GM23248 (cell line): ENCODE results near the gene RANBP10. TPM values are rescaled to one million over a fixed set of nuclear protein-coding genes. Genes with fewer than 3 reads are reported as not detected.

Experiments used
- DNase-seq: peaks from one replicate; pipeline ENCODE4 v3.0.0-alpha.2; 2015
- H2AFZ ChIP-seq: fragments of 200-600 bp; sonication (generic); 2 replicates; pipeline ENCODE4 v1.6.1; 2016; ENCODE audit warnings: antibody characterized with exemption
- H3F3A ChIP-seq: fragments of 200-600 bp; sonication (generic); 2 replicates; pipeline ENCODE4 v1.6.1; 2016; ENCODE audit warnings: mild to moderate bottlenecking, antibody characterized with exemption, mixed run types; ENCODE audit not compliant: insufficient read depth
- H3K27ac ChIP-seq: fragments of 200-600 bp; sonication (generic); 2 replicates; pipeline ENCODE4 v1.5.1; 2016; ENCODE audit warnings: mild to moderate bottlenecking
- H3K27me3 ChIP-seq: fragments of 200-600 bp; sonication (generic); replicated peaks from 2 replicates; pipeline ENCODE4 v1.6.1; 2016; ENCODE audit warnings: mild to moderate bottlenecking; ENCODE audit not compliant: insufficient read depth
- H3K36me3 ChIP-seq: fragments of 200-600 bp; sonication (generic); 2 replicates; pipeline ENCODE4 v1.6.1; 2016; ENCODE audit warnings: low read depth, mild to moderate bottlenecking
- H3K4me1 ChIP-seq: fragments of 200-600 bp; sonication (generic); 2 replicates; pipeline ENCODE4 v1.6.1; 2016; ENCODE audit warnings: mild to moderate bottlenecking; ENCODE audit not compliant: insufficient read depth
- H3K4me2 ChIP-seq: fragments of 200-600 bp; sonication (generic); one replicate; pipeline ENCODE4 v1.6.1; 2016; ENCODE audit warnings: mild to moderate bottlenecking; ENCODE audit not compliant: unreplicated experiment
- H3K4me3 ChIP-seq: fragments of 200-600 bp; sonication (generic); 2 replicates; pipeline ENCODE4 v1.5.1; 2016; ENCODE audit warnings: mild to moderate bottlenecking
- H3K79me2 ChIP-seq: fragments of 200-600 bp; sonication (generic); 2 replicates; pipeline ENCODE4 v1.6.1; 2016; ENCODE audit warnings: mild to moderate bottlenecking; ENCODE audit not compliant: insufficient read depth
- H3K9ac ChIP-seq: fragments of 200-600 bp; sonication (generic); 2 replicates; pipeline ENCODE4 v1.6.1; 2016; ENCODE audit warnings: mild to moderate bottlenecking
- H3K9me2 ChIP-seq: fragments of 200-600 bp; sonication (generic); 2 replicates; pipeline ENCODE4 v1.6.1; 2016; ENCODE audit warnings: mixed run types, mild to moderate bottlenecking, moderate library complexity; ENCODE audit not compliant: insufficient read depth
- H3K9me3 ChIP-seq: fragments of 200-600 bp; sonication (generic); one replicate; pipeline ENCODE4 v1.6.1; 2017; ENCODE audit warnings: low read depth
- H4K20me1 ChIP-seq: fragments of 200-600 bp; sonication (generic); 2 replicates; pipeline ENCODE4 v1.6.0; 2016; ENCODE audit not compliant: insufficient read depth
- EZH2 ChIP-seq: fragments of 200-600 bp; sonication (generic); IDR thresholded peaks from 2 replicates; pipeline ENCODE4 v1.6.1; 2018; ENCODE audit warnings: antibody characterized with exemption, mild to moderate bottlenecking; ENCODE audit not compliant: insufficient read depth, poor library complexity, severe bottlenecking
- EZH2phosphoT487 ChIP-seq: fragments of 200-600 bp; sonication (generic); IDR thresholded peaks from 2 replicates; pipeline ENCODE4 v1.6.1; 2018; ENCODE audit warnings: antibody characterized with exemption, moderate library complexity, mild to moderate bottlenecking, low read depth; ENCODE audit not compliant: insufficient read depth
- WGBS, 2 experiments: methylation state at CpG; one replicate each; pipeline ENCODE4 v1.1.6; 2015 to 2017; ENCODE audit warnings: low lambda C conversion rate in 2 of 2, low coverage in 1 of 2; ENCODE audit errors: missing lambda C conversion rate in 2 of 2; 5-methylcytosine and 5-hydroxymethylcytosine counted together
- in situ Hi-C: fragments of 300-500 bp; cut with MboI; formaldehyde crosslinking; loops from 2 replicates; pipeline ENCODE4 v1.15.0; 2020
- polyA plus RNA-seq: library from polyadenylated mRNA; unstranded; fragments of >200 nt; fragmentation: Nextera tagmentation; extraction: Ambion mirVana; gene quantifications from 2 replicates; pipeline ENCODE4 v1.2.1, GENCODE V29; 2016
- total RNA-seq: library from RNA; depleted of rRNA; stranded (reverse); fragments of >200 nt; shearing (Covaris generic); gene quantifications from 2 replicates; pipeline ENCODE4 v1.2.3, GENCODE V29; 2014

RANBP10 gene
- total and polyA plus RNA-seq, 2 experiments from 2014 or later = 2.4 to 5.8 TPM

DNA sequence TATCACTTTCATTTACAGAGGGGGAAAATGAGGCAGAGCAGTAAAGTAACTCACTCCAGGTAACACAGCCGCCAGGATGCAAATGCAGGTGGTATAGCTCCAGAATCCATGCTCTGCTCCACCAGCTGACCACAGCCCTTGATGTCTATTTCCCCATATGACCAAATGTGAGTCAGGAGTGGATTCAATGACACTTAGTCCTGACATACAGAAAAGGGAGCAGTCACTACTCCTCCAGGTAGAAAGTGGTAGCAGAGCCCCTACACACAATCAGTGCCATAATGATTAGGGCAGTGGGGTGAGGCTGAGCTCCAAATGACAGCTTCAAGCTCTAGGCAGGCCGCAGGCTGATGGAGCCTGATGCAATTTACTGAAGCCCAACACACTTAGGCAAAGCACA lies 44.0 kb downstream of the RANBP10 start:
- in situ Hi-C loops = no loop called here
- H3K27me3 ChIP-seq = no peaks in the 10 kb centered on the region
- H3K9me2 ChIP-seq = no peaks in the 10 kb centered on the region
- no peak overlapping the region for H2AFZ ChIP-seq
- no peaks in the 10 kb centered on the region for H4K20me1 ChIP-seq
- WGBS, 2 experiments = 91 to 100% methylated on average over 2 of the region's 2 CpGs
- no peak for DNase-seq
- no peak overlapping the region for H3K9ac ChIP-seq
- H3K4me2 ChIP-seq = no peak overlapping the region
- no peaks in the 10 kb centered on the region for H3K4me1 ChIP-seq
- H3K4me3 ChIP-seq = no peak overlapping the region
- TF ChIP-seq EZH2phosphoT487 (no peak), EZH2 (no peak)
- no peaks in the 10 kb centered on the region for H3F3A ChIP-seq
- no peak overlapping the region for H3K27ac ChIP-seq
- no peaks in the 10 kb centered on the region for H3K9me3 ChIP-seq
- no peaks in the 10 kb centered on the region for H3K36me3 ChIP-seq
- no peaks in the 10 kb centered on the region; the same call in 1 of the 2 replicates for H3K79me2 ChIP-seq

GRCh38 chr16:67761924-67762323 lies 44.4 kb downstream of the RANBP10 start:
- Histone ChIP-seq H3K36me3 (no peaks in the 10 kb centered on the region), H2AFZ (no peak overlapping the region), H4K20me1 (no peaks in the 10 kb centered on the region), H3F3A (no peaks in the 10 kb centered on the region), H3K9me3 (no peaks in the 10 kb centered on the region), H3K4me3 (no peak overlapping the region), H3K9me2 (no peaks in the 10 kb centered on the region), H3K4me1 (no peaks in the 10 kb centered on the region), H3K4me2 (no peak overlapping the region), H3K27me3 (no peaks in the 10 kb centered on the region), H3K27ac (no peak overlapping the region), H3K79me2 (no peaks in the 10 kb centered on the region; the same call in 1 of the 2 replicates), H3K9ac (no peak overlapping the region)
- in situ Hi-C loops = no loop called here
- 93 to 100% methylated on average over 1 of the region's 1 CpG for WGBS, 2 experiments
- DNase-seq = no peak
- TF ChIP-seq EZH2phosphoT487 (no peak), EZH2 (no peak)

- no peaks in the 10 kb centered on the region; the same call in 1 of the 2 replicates for H3K79me2 ChIP-seq
- no peak overlapping the region for H3K27ac ChIP-seq
- in situ Hi-C loops = no loop called here
- H2AFZ ChIP-seq = no peak overlapping the region
- H3K4me3 ChIP-seq = no peak overlapping the region
- TF ChIP-seq EZH2 (no peak), EZH2phosphoT487 (no peak)
- H3K9me2 ChIP-seq = no peaks in the 10 kb centered on the region
- DNase-seq = no peak
- no peaks in the 10 kb centered on the region for H3K27me3 ChIP-seq
- no peaks in the 10 kb centered on the region for H4K20me1 ChIP-seq
- WGBS, 2 experiments = 95% methylated on average over 4 of the region's 4 CpGs
- H3K36me3 ChIP-seq = no peaks in the 10 kb centered on the region
- no peaks in the 10 kb centered on the region for H3F3A ChIP-seq
- no peak overlapping the region for H3K4me2 ChIP-seq
- no peaks in the 10 kb centered on the region for H3K9me3 ChIP-seq
- no peaks in the 10 kb centered on the region for H3K4me1 ChIP-seq
- H3K9ac ChIP-seq = no peak overlapping the region
Measured at GRCh38 chr16:67760956-67761230, 45.5 kb downstream of the RANBP10 start.

- H3F3A ChIP-seq = no peaks in the 10 kb centered on the region
- H3K79me2 ChIP-seq = no peaks in the 10 kb centered on the region; the same call in 1 of the 2 replicates
- no peaks in the 10 kb centered on the region for H4K20me1 ChIP-seq
- no peaks in the 10 kb centered on the region for H3K4me1 ChIP-seq
- H3K27me3 ChIP-seq = no peaks in the 10 kb centered on the region
- no peak for TF ChIP-seq EZH2
- no peak for TF ChIP-seq EZH2phosphoT487
- 80 to 85% methylated on average over 8 of the region's 8 CpGs for WGBS, 2 experiments
- no peak overlapping the region for H3K27ac ChIP-seq
- H3K4me3 ChIP-seq = no peak overlapping the region
- H3K36me3 ChIP-seq = no peaks in the 10 kb centered on the region
- H3K9me3 ChIP-seq = no peaks in the 10 kb centered on the region
- no peak overlapping the region for H2AFZ ChIP-seq
- in situ Hi-C loops = no loop called here
- H3K4me2 ChIP-seq = no peak overlapping the region
- no peak overlapping the region for H3K9ac ChIP-seq
- DNase-seq = no peak
- H3K9me2 ChIP-seq = no peaks in the 10 kb centered on the region
Measured at GRCh38 chr16:67760206-67760955, 46.0 kb downstream of the RANBP10 start.

- no peaks in the 10 kb centered on the region for H3F3A ChIP-seq
- WGBS, 2 experiments = 87 to 97% methylated on average over 6 to 7 of the region's 7 CpGs
- H3K27me3 ChIP-seq = no peaks in the 10 kb centered on the region
- H3K27ac ChIP-seq = no peak overlapping the region
- H3K36me3 ChIP-seq = no peaks in the 10 kb centered on the region
- no peak overlapping the region for H3K4me3 ChIP-seq
- no peak overlapping the region for H3K9ac ChIP-seq
- no peaks in the 10 kb centered on the region; the same call in 1 of the 2 replicates for H3K79me2 ChIP-seq
- no peaks in the 10 kb centered on the region for H4K20me1 ChIP-seq
- DNase-seq = no peak
- in situ Hi-C loops = no loop called here
- H3K4me2 ChIP-seq = no peak overlapping the region
- no peak for TF ChIP-seq EZH2
- no peak for TF ChIP-seq EZH2phosphoT487
- no peaks in the 10 kb centered on the region for H3K4me1 ChIP-seq
- no peaks in the 10 kb centered on the region for H3K9me2 ChIP-seq
- H3K9me3 ChIP-seq = no peaks in the 10 kb centered on the region
- H2AFZ ChIP-seq = no peak overlapping the region
Measured at GRCh38 chr16:67758966-67759365, 47.4 kb downstream of the RANBP10 start.
